Prostate gland (tissue), 2 donors: ENCODE data around the gene SCGB2B2. TPM values are rescaled to one million over a fixed set of nuclear protein-coding genes. Genes with fewer than 3 reads are reported as not detected.
"Not testable (repeated sequence)": the region's sequence is repeated elsewhere in the genome, so short reads cannot be mapped to it uniquely, and the experiment has no call there.

ENCODE experiments used
- DNase-seq: peaks from one replicate; pipeline ENCODE4 v3.0.0-alpha.2; 2019; ENCODE audit warnings: low spot score
- H3K27ac ChIP-seq, 2 donors: fragments of 200-600 bp; sonication (generic); 2 replicates each; pipeline ENCODE4 v1.5.1; 2017 to 2019
- H3K27me3 ChIP-seq: fragments of 200-600 bp; sonication (generic); replicated peaks from 2 replicates; pipeline ENCODE4 v1.5.1; 2019; ENCODE audit not compliant: insufficient read depth
- H3K36me3 ChIP-seq, 2 donors: fragments of 200-600 bp; sonication (generic); 1 replicate in 1 of 2; 2 replicates in 1 of 2; pipeline versions ENCODE4 v1.5.1 to v1.8.1; 2017 to 2019
- H3K4me1 ChIP-seq: fragments of 200-600 bp; sonication (generic); replicated peaks from 2 replicates; pipeline ENCODE4 v1.5.1; 2019
- H3K4me3 ChIP-seq, 2 donors: fragments of 200-600 bp; sonication (generic); 2 replicates each; pipeline ENCODE4 v1.5.1; 2017 to 2019
- H3K9me3 ChIP-seq: fragments of 200-600 bp; sonication (generic); 2 replicates; pipeline ENCODE4 v1.5.1; 2017
- CTCF ChIP-seq, 4 experiments: fragments of 200-600 bp in 2 of 4; fragments of 450-650 bp in 2 of 4; sonication (generic) in 2 of 4; IDR thresholded peaks; 1 replicate in 3 of 4; 2 replicates in 1 of 4; pipeline ENCODE4 v1.5.1; 2016 to 2019; ENCODE audit warnings: antibody characterized with exemption in 4 of 4, mild to moderate bottlenecking in 2 of 4, moderate library complexity in 2 of 4
- POLR2A ChIP-seq: fragments of 450-650 bp; IDR thresholded peaks from one replicate; pipeline ENCODE4 v1.6.1; 2016; ENCODE audit warnings: antibody characterized with exemption, mild to moderate bottlenecking
- POLR2AphosphoS5 ChIP-seq: sonication (generic); formaldehyde crosslinking; IDR thresholded peaks from one replicate; pipeline ENCODE4 v1.6.1; 2017; ENCODE audit warnings: antibody characterized with exemption
- WGBS: methylation state at CpG from one replicate; pipeline ENCODE4 v1.1.5; 2018; 5-methylcytosine and 5-hydroxymethylcytosine counted together
- intact Hi-C: fragments of 100-400 bp; cut with DNase I; formaldehyde crosslinking; loops from one replicate; pipeline ENCODE4 v1.14.2; 2022
- total RNA-seq, 2 donors: library from RNA; depleted of rRNA; stranded (reverse); fragments of >200 nt; gene quantifications; one replicate each; pipeline ENCODE4 v1.1.0, GENCODE V29; 2016

SCGB2B2 gene
- total RNA-seq, 2 donors from 2014 or later: 1.2 to 6.3 TPM

- WGBS: 88% methylated on average over 9 of the region's 9 CpGs
- Histone ChIP-seq H3K36me3 (no peaks in the 10 kb centered on the region), H3K27me3 (no peaks in the 10 kb centered on the region), H3K27ac (peak overlapping the region; percentile 50 to 65), H3K4me1 (no peaks in the 10 kb centered on the region), H3K9me3 (no peaks in the 10 kb centered on the region), H3K4me3 (no peak overlapping the region)
- intact Hi-C loops: no loop called here
- no peak for DNase-seq
- TF ChIP-seq CTCF (IDR thresholded peaks at IDR 0.05) (no peak), POLR2AphosphoS5 (no peak), POLR2A (no peak)
Measured at GRCh38 chr19:34666958-34667265, 10.0 kb downstream of the SCGB2B2 start.

GRCh38 chr19:34666200-34666957 lies 10.6 kb downstream of the SCGB2B2 start:
- TF ChIP-seq POLR2AphosphoS5 (no peak), POLR2A (no peak), CTCF (IDR thresholded peaks at IDR 0.05) (no peak)
- WGBS: 95% methylated on average over 25 of the region's 25 CpGs

GRCh38 chr19:34665275-34665674 lies 11.7 kb downstream of the SCGB2B2 start:
- H3K36me3 ChIP-seq, intact Hi-C loops, H3K27me3 ChIP-seq, H3K9me3 ChIP-seq, DNase-seq, H3K27ac ChIP-seq, H3K4me1 ChIP-seq, H3K4me3 ChIP-seq: not testable (repeated sequence)
- 81% methylated on average over 4 of the region's 4 CpGs for WGBS

More at GRCh38 chr19:34666200-34666957, 10.6 kb downstream of the SCGB2B2 start:
- no peak overlapping the region for H3K27ac ChIP-seq
- DNase-seq: no peak
- intact Hi-C loops: no loop called here
- no peaks in the 10 kb centered on the region for H3K9me3 ChIP-seq
- no peaks in the 10 kb centered on the region for H3K36me3 ChIP-seq
- no peak overlapping the region for H3K4me3 ChIP-seq
- H3K4me1 ChIP-seq: no peaks in the 10 kb centered on the region
- no peaks in the 10 kb centered on the region for H3K27me3 ChIP-seq

- Histone ChIP-seq H3K4me1 (no peaks in the 10 kb centered on the region), H3K36me3 (no peaks in the 10 kb centered on the region), H3K4me3 (no peak overlapping the region), H3K27ac (no peak overlapping the region), H3K27me3 (no peaks in the 10 kb centered on the region), H3K9me3 (no peaks in the 10 kb centered on the region)
- intact Hi-C loops: no loop called here
- DNase-seq: no peak
- WGBS: 89% methylated on average over 6 of the region's 6 CpGs
- no peak for TF ChIP-seq POLR2AphosphoS5
- no peak for TF ChIP-seq CTCF (IDR thresholded peaks at IDR 0.05)
- no peak for TF ChIP-seq POLR2A
Measured at GRCh38 chr19:34664870-34665269, 12.1 kb downstream of the SCGB2B2 start.

GRCh38 chr19:34664168-34664567 lies 12.8 kb downstream of the SCGB2B2 start:
- no peaks in the 10 kb centered on the region for H3K4me1 ChIP-seq
- H3K9me3 ChIP-seq: no peaks in the 10 kb centered on the region
- no peak overlapping the region for H3K27ac ChIP-seq
- no peaks in the 10 kb centered on the region for H3K36me3 ChIP-seq
- no peak for DNase-seq
- no peaks in the 10 kb centered on the region for H3K27me3 ChIP-seq
- H3K4me3 ChIP-seq: no peak overlapping the region
- TF ChIP-seq POLR2AphosphoS5: no peak
- TF ChIP-seq CTCF (IDR thresholded peaks at IDR 0.05): no peak
- no peak for TF ChIP-seq POLR2A
- WGBS: 58% methylated on average over 3 of the region's 3 CpGs
- intact Hi-C loops: no loop called here
